ENCODE data around the gene APC2.
"Not testable (repeated sequence)": the region's sequence is repeated elsewhere in the genome, so short reads cannot be mapped to it uniquely, and the experiment has no call there.

Gene APC2

GRCh38 chr19:1435378-1435989 lies 14.4 kb upstream of the APC2 start:
- peak overlapping the region; percentile 88 for H3K27ac Mint-ChIP-seq

GRCh38 chr19:1437609-1438008 lies 12.3 kb upstream of the APC2 start:
- Mint-ChIP-seq H3K9me3 (no peaks in the 10 kb centered on the region), H3K36me3 (ENCODE audit: low read depth) (peaks cover 29% of the 10 kb centered on the region), H3K4me1 (peaks cover 41% of the 10 kb centered on the region), H3K27ac (no peak overlapping the region), H3K4me3 (peak overlapping the region; percentile 97), H3K27me3 (ENCODE audit: low read depth, poor library complexity) (peaks cover 6% of the 10 kb centered on the region)
- TF ChIP-seq CTCF (IDR thresholded peaks at IDR 0.05) = no peak
- DNase-seq = no peak

More at GRCh38 chr19:1435378-1435989, 14.4 kb upstream of the APC2 start:
- H3K27me3 Mint-ChIP-seq (ENCODE audit: low read depth, poor library complexity) = peaks cover 2% of the 10 kb centered on the region
- H3K4me3 Mint-ChIP-seq = no peak overlapping the region
- DNase-seq = no peak
- H3K4me1 Mint-ChIP-seq = peaks cover 27% of the 10 kb centered on the region
- no peak for TF ChIP-seq CTCF (IDR thresholded peaks at IDR 0.05)
- H3K36me3 Mint-ChIP-seq (ENCODE audit: low read depth) = peaks cover 9% of the 10 kb centered on the region
- no peaks in the 10 kb centered on the region for H3K9me3 Mint-ChIP-seq

GRCh38 chr19:1438035-1438932 lies 11.6 kb upstream of the APC2 start, which contains the start of gene RPS15:
Gene RPS15 (plus strand): TSS chr19:1438396. CDS start chr19:1438426, 30 bp downstream.
- H3K27ac Mint-ChIP-seq = peak within 1 kb of the TSS; percentile 100
- H3K36me3 Mint-ChIP-seq (ENCODE audit: low read depth) = peaks cover 33% of the 10 kb centered on the region
- peaks cover 6% of the 10 kb centered on the region for H3K27me3 Mint-ChIP-seq (ENCODE audit: low read depth, poor library complexity)
- no peaks in the 10 kb centered on the region for H3K9me3 Mint-ChIP-seq
- peaks cover 43% of the 10 kb centered on the region for H3K4me1 Mint-ChIP-seq
- peak; percentile 97 for DNase-seq
- H3K4me3 Mint-ChIP-seq = peak within 1 kb of the TSS; percentile 97
- TF ChIP-seq CTCF (IDR thresholded peaks at IDR 0.05) = peak; percentile 85

GRCh38 chr19:1438933-1439354 lies 11.0 kb upstream of the APC2 start:
- DNase-seq = no peak
- Mint-ChIP-seq H3K27me3 (ENCODE audit: low read depth, poor library complexity) (peaks cover 10% of the 10 kb centered on the region), H3K4me3 (peak overlapping the region; percentile 97), H3K27ac (peak overlapping the region; percentile 90), H3K9me3 (no peaks in the 10 kb centered on the region), H3K4me1 (peaks cover 43% of the 10 kb centered on the region), H3K36me3 (ENCODE audit: low read depth) (peaks cover 33% of the 10 kb centered on the region)
- no peak for TF ChIP-seq CTCF (IDR thresholded peaks at IDR 0.05)

GRCh38 chr19:1439525-1440417 lies 10.2 kb upstream of the APC2 start:
- H3K9me3 Mint-ChIP-seq, DNase-seq: not testable (repeated sequence)
- peak overlapping the region; percentile 97 for H3K4me3 Mint-ChIP-seq
- peaks cover 18% of the 10 kb centered on the region for H3K27me3 Mint-ChIP-seq (ENCODE audit: low read depth, poor library complexity)
- peak overlapping the region; percentile 90 for H3K27ac Mint-ChIP-seq
- H3K4me1 Mint-ChIP-seq = peaks cover 43% of the 10 kb centered on the region
- H3K36me3 Mint-ChIP-seq (ENCODE audit: low read depth) = peaks cover 33% of the 10 kb centered on the region

Measured in nephron progenitor cell (in vitro differentiated cells).